Measurements from ENCODE around the gene NRSN2.

DNA sequence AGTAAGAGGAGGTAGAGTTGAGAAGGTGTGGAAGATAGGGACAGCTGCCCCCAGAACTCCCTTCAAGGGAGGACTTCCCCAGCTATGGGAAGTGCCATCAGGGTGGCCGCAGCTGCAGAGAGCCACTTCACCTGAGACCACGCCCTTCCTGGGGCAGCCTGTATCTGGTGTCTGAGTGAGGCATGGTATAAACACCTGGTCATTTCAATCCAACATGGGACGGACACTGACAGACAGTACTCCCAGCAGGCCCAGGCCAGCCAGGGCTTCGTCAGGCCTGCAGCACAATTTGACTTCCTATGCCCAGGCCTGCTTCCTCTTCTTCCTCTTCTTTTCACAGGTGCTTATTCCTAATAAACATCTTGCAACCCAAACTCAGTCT is 17.1 kb upstream of the NRSN2 start:
- TF ChIP-seq, protein P1, sequence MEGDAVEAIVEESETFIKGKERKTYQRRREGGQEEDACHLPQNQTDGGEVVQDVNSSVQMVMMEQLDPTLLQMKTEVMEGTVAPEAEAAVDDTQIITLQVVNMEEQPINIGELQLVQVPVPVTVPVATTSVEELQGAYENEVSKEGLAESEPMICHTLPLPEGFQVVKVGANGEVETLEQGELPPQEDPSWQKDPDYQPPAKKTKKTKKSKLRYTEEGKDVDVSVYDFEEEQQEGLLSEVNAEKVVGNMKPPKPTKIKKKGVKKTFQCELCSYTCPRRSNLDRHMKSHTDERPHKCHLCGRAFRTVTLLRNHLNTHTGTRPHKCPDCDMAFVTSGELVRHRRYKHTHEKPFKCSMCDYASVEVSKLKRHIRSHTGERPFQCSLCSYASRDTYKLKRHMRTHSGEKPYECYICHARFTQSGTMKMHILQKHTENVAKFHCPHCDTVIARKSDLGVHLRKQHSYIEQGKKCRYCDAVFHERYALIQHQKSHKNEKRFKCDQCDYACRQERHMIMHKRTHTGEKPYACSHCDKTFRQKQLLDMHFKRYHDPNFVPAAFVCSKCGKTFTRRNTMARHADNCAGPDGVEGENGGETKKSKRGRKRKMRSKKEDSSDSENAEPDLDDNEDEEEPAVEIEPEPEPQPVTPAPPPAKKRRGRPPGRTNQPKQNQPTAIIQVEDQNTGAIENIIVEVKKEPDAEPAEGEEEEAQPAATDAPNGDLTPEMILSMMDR (IDR thresholded peaks at IDR 0.05): no peak
- no peak for TF ChIP-seq POLR2A (IDR thresholded peaks at IDR 0.05)

All from body of pancreas (tissue), 4 donors.